ENCODE measurements around the gene CEP41.

CEP41 gene

DNA sequence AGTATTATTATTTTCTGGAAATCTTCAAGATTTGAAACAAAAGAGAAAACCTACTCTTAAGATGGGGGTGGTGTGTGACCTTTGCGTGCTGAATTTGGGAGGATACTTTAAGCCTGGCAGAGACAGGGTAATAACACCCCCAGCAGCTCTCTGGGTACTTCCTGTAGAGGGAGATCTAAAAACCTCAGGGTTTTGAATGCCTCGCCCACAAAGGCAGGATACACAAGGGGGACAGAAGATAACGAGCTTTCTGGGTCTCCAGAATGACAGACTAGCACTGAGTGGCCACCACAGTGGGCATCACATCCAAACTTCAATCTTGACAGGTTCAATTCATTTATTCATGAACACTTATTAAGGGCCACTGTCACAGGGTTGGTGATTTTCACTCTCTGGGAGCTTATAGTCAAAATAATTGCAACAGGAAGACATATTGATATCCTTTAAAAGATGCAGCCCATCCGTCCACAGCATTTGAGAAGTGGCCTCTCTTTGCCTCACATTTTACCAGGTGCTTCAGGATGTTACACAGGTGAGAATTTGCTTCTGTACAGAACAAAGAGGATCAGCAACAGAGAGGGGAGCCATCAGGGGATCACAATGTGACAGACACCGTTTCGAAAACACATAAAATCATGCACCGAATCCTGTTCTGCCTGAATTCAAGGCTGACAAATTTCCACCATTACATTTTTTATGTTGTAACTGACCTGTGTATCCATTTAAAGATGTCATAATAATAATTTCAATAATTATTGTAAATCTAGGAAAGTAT, 46.2 kb downstream of the CEP41 start:
- H3K4me3 ChIP-seq (ENCODE audit: low read depth, low read length): no peak overlapping the region
- DNase-seq (ENCODE audit: low read depth): no peak

- no peak overlapping the region for H3K4me3 ChIP-seq (ENCODE audit: low read depth, low read length)
- DNase-seq (ENCODE audit: low read depth): no peak
Observed at GRCh38 chr7:130393841-130394411, 46.9 kb downstream of the CEP41 start.

DNA sequence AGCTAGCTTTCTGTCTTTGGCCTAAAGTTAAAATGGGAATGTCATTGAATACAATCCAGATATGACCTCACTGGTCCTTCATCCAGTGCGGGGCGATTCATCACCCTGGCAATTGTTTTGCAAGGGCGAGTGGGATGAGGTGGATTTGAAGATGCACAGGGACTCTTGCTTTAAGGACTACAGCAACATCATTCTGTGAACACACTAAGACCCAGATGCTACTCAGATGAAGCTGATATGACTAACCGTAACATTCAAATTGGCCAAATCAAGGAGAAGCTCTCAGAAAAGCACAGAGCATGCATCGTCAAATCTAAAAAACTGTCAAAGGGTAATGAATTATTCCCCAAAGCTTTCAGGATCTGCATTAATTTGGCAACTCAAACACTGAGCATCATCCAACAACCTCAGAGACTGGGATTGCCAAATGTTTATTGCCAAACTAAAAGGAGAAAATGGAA, 47.7 kb downstream of the CEP41 start:
- H3K4me3 ChIP-seq (ENCODE audit: low read depth, low read length): no peak overlapping the region
- peak; percentile 60 for DNase-seq (ENCODE audit: low read depth)

DNA sequence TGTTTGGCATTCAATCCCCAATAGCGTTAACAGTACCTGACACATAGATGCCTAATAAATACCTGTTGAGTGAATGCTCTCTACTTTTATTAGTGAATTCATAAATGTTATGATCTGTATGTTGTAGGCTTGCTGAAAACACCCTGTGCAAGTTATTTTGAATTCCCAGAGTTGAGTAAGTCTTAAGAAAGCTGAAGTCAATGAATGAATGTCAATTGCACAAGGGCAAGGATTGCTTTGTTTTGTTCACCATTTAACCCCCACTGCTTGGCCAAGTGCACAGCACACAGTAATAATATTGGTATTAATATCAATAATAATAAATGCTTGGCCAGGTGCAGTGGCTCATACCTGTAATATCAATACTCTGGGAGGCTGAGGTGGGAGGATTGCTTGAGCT, 50.3 kb downstream of the CEP41 start:
- no peak overlapping the region for H3K4me3 ChIP-seq (ENCODE audit: low read depth, low read length)
- DNase-seq (ENCODE audit: low read depth): no peak

GRCh38 chr7:130388671-130389070, 52.1 kb downstream of the CEP41 start:
- H3K4me3 ChIP-seq (ENCODE audit: low read depth, low read length): no peak overlapping the region

DNA sequence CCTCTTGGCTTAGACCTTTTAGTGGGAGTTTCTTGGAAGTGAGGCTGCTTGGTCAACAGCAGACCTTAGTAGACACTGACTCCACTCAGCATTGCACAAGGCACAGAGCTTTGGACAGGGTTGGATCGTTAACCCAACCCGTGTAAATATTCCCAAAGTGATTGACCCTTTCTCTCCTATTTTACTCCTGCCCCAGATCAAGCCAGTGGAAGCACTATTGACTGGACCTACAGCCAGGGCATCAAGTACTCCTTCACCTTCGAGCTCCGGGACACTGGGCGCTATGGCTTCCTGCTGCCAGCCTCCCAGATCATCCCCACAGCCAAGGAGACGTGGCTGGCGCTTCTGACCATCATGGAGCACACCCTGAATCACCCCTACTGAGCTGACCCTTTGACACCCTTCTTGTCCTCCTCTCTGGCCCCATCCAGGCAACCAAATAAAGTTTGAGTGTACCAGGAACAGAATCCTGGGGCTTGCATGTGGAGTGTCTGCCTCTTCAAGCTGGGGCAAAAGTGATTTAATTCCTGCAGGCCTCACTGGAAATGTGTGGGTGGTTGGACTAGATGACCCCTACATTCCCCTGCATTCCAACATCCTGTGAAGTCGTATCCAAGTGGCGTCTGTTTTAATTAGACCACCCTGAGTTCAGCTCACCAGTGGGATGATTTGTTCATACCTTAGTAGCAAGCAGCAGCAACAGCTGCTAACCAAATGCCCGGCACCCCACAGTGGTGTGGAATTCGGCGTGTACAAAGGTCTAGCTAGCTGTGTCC, 53.0 kb downstream of the CEP41 start:
- DNase-seq (ENCODE audit: low read depth): peak; percentile 82
- no peak overlapping the region for H3K4me3 ChIP-seq (ENCODE audit: low read depth, low read length)

More at GRCh38 chr7:130388671-130389070, 52.1 kb downstream of the CEP41 start:
- no peak for DNase-seq (ENCODE audit: low read depth)

DNA sequence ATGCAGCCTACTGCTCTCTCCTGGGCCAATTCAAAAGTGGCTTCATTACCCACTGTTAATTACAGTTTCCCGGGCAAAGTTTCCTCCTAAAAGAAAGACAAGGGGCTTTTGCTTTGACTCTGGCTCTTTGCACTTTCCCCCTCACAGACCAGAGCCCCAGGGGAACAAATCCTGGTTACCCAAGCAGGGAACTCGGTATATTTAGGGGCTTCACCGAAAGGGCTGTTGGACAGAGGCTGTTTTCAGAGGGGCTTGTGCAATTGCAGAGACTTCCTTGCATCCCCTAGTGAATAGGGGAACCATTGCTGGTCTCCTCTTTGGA, 53.5 kb downstream of the CEP41 start:
- no peak for DNase-seq (ENCODE audit: low read depth)
- no peak overlapping the region for H3K4me3 ChIP-seq (ENCODE audit: low read depth, low read length)

DNA sequence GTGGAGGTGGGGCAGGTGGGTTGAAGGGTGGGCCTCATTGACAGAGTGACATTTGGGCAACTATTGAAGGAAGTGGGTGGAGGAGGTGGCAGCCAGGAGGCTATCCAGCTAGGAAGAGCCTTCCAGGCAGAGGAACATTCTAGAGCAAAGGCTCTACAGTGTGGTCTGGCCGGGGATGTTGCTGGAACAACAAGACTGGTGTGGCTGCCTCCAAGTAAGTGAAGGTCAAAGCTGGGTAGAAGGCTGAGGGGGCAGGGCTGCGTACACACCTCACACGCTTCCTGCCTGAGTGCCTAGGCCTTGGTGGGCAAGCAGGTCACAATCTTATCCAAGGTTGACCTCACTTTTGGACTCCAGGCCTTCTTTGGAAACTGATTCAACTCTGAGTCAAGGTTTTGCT, 53.9 kb downstream of the CEP41 start:
- no peak overlapping the region for H3K4me3 ChIP-seq (ENCODE audit: low read depth, low read length)
- DNase-seq (ENCODE audit: low read depth): no peak

- no peak for DNase-seq (ENCODE audit: low read depth)
- no peak overlapping the region for H3K4me3 ChIP-seq (ENCODE audit: low read depth, low read length)
Observed at GRCh38 chr7:130385600-130386066, 55.2 kb downstream of the CEP41 start.

DNA sequence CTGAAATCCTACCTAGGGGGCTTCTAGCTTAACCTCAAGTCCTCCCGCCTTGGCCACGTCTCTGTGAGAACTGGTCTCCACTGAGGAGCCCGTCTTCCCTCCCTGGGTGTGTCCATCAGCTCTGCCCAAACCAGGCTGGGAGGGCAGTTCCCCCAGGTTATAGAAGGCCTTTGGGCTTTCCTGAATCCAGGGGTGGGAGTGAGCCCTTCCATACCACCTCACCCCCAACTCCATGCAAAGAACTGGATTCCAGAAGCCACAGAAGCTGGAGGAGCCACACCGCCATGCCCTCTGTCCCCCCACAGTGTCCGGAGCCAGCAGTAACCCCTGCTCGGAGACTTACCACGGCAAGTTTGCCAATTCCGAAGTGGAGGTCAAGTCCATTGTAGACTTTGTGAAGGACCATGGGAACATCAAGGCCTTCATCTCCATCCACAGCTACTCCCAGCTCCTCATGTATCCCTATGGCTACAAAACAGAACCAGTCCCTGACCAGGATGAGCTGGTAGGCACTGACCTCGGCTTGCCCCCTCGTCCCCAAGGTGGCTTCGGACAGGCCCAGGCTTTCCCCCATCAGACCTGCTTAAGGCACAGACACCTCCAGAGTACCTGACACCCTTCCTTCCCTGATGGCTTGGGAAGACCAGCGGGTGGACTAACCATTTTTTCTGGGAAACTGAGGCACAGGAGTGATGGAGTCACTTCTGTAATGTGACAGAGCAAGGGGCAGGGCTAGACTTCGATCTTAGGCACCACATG, 55.8 kb downstream of the CEP41 start:
- no peak overlapping the region for H3K4me3 ChIP-seq (ENCODE audit: low read depth, low read length)
- no peak for DNase-seq (ENCODE audit: low read depth)

DNA sequence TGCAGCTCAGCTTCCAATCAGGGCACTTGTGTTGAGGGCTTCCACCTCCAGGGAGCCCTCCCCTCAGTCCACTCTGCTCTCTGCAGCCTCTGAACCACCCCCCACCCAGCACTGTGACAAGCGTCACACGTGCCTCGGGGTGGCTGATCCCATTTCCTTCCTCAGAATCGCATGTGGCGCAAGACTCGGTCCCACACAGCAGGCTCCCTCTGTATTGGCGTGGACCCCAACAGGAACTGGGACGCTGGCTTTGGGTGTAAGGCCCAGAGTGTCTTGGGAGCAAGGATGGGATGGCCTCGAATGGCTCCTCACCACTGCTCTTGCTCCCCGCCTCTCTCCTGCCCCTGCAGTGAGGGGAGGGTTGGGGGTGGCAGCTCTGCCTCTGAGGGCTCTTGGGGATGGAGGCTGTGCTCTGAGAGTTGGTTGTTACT, 56.4 kb downstream of the CEP41 start:
- no peak overlapping the region for H3K4me3 ChIP-seq (ENCODE audit: low read depth, low read length)
- no peak for DNase-seq (ENCODE audit: low read depth)

GRCh38 chr7:130383187-130383980, 57.4 kb downstream of the CEP41 start:
- H3K4me3 ChIP-seq (ENCODE audit: low read depth, low read length): no peak overlapping the region
- no peak for DNase-seq (ENCODE audit: low read depth)

DNA sequence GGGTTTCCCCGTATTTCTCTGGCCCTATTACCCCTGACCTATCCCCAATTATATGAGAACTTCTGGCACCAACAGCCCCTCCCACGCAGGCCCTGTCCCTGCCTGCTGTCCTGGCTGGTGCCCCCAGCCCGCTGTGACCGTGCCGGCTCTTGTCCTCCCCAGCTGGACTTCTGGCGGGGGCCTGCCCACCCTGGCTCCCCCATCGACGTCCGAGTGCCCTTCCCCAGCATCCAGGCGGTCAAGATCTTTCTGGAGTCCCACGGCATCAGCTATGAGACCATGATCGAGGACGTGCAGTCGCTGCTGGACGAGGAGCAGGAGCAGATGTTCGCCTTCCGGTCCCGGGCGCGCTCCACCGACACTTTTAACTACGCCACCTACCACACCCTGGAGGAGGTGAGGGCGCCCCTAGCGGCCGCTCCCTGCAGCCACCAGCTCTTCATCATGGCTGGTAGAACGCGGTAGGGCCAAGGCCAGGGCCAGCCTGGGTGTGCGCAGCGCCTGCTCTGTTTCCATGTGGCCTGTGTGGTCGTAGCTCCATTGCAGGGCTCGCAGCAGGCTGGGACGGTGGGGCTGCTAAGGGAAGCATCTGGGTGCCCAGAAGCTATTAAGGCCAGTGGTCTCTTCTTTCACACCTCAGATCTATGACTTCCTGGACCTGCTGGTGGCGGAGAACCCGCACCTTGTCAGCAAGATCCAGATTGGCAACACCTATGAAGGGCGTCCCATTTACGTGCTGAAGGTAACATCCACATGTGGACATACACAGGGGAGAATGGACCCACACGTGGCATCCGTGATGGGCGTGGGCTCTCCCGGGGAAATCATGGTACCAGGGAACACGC, 59.1 kb downstream of the CEP41 start:
- no peak for DNase-seq (ENCODE audit: low read depth)

GRCh38 chr7:130380861-130381455, 59.9 kb downstream of the CEP41 start:
- DNase-seq (ENCODE audit: low read depth): no peak
- H3K4me3 ChIP-seq (ENCODE audit: low read depth, low read length): no peak overlapping the region

More for the DNA sequence above, 59.1 kb downstream of the CEP41 start:
- no peak overlapping the region for H3K4me3 ChIP-seq (ENCODE audit: low read depth, low read length)

GRCh38 chr7:130379921-130380860, 60.6 kb downstream of the CEP41 start, which contains the start of gene CPA1:
Gene CPA1, plus strand, starts transcription at chr7:130380494. Its CDS starts 27 bp downstream, at chr7:130380521.
- no peak for DNase-seq (ENCODE audit: low read depth)
- H3K4me3 ChIP-seq (ENCODE audit: low read depth, low read length): no peak within 1 kb of the TSS

DNA sequence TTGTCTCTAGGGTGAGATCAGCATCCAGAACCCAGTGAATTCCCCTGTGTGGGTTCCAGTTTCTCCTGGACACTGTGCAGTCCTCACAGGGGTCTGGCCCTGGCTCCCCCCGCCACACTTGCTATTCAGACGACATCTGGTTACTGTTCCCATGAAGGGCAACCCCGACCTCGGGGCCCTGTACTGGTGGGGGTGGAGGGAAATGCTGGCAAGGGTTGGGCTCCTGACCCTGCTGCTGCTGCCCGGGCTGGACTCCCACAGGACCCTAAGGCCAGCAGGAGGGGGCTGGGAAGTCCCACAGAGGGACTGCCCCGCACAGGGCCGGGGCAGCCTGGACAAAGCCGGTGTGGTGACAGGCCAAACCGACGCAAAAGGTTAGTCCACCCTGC, 61.3 kb downstream of the CEP41 start:
- no peak overlapping the region for H3K4me3 ChIP-seq (ENCODE audit: low read depth, low read length)
- no peak for DNase-seq (ENCODE audit: low read depth)

DNA sequence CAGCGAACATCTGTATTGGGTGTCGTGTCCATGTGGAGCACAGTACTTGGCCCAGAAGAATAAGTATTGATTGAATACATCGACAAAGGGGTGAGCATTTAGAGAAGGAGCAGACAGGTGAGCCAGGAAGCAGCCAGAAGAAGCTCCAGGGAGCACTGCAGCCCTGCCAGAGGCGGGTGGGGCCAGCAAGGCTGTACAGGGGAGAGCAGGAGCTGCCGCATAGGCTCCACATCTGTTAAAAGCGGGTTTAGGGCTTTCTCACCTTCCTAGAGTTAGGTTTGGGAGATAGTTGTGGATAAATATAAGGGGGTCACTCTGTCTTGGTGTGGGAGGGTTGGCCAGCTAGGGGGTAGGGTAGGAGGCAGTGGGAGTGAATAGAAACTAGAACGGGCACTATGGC, 61.8 kb downstream of the CEP41 start:
- H3K4me3 ChIP-seq (ENCODE audit: low read depth, low read length): no peak overlapping the region
- DNase-seq (ENCODE audit: low read depth): no peak
